ENCODE measurements around the gene GALNT18. TPM values are rescaled to one million over a fixed set of nuclear protein-coding genes. Genes with fewer than 3 reads are reported as not detected.

Gene GALNT18
- total and polyA plus RNA-seq, 2 of the 4 experiments (the other 2 are of a cell fraction) = 9.5 to 11.3 TPM

- Histone ChIP-seq H2BK5ac (ENCODE audit: low read depth, low read length, poor library complexity, severe bottlenecking) (no peak overlapping the region), H3K79me1 (ENCODE audit: low read depth in 1 of 2, low read length in 2 of 2) (no peaks in the 10 kb centered on the region), H3K9me1 (ENCODE audit: insufficient read depth, low read length) (no peaks in the 10 kb centered on the region), H3K36me3 (ENCODE audit: control insufficient read depth, insufficient read depth, low read length) (no peaks in the 10 kb centered on the region), H3K18ac (ENCODE audit: low read depth, low read length) (no peak overlapping the region), H3K56ac (ENCODE audit: extremely low read depth, insufficient read depth, low read length) (no peak overlapping the region), H2BK120ac (ENCODE audit: low read depth, low read length) (no peak overlapping the region), H2AFZ (replicated peaks; ENCODE audit: low read length, poor library complexity) (no peak overlapping the region), H3K27ac (ENCODE audit: insufficient read depth, low read length) (no peak overlapping the region), H3K4me3 (ENCODE audit: insufficient read depth, low read depth, low read length) (no peak overlapping the region), H3K4ac (ENCODE audit: low read depth, low read length) (no peak overlapping the region), H4K8ac (ENCODE audit: low read depth in 2 of 2, low read length in 2 of 2) (no peak overlapping the region), H4K91ac (ENCODE audit: insufficient read depth, low read depth, low read length) (no peak overlapping the region), H2BK15ac (ENCODE audit: low read depth, low read length) (no peak overlapping the region), H3K9me3 (ENCODE audit: control insufficient read depth, insufficient read depth, low read length) (no peaks in the 10 kb centered on the region), H2AK5ac (ENCODE audit: low read depth, low read length) (no peak overlapping the region), H3K4me2 (ENCODE audit: low read depth, low read length) (no peak overlapping the region), H2BK20ac (ENCODE audit: low read depth, low read length) (no peak overlapping the region), H3K23ac (ENCODE audit: low read depth, low read length) (no peak overlapping the region), H3K9ac (ENCODE audit: low read depth, low read length) (no peak overlapping the region), H3K4me1 (ENCODE audit: control insufficient read depth, insufficient read depth, low read length) (peaks cover 8% of the 10 kb centered on the region), H4K5ac (ENCODE audit: low read depth, low read length) (no peak overlapping the region), H3K27me3 (ENCODE audit: control insufficient read depth, insufficient read depth, low read length) (peaks cover 6% of the 10 kb centered on the region), H2AK9ac (replicated peaks; ENCODE audit: low read depth, low read length, poor library complexity) (no peak overlapping the region), H4K20me1 (ENCODE audit: insufficient read depth, low read length) (no peaks in the 10 kb centered on the region), H3K14ac (replicated peaks; ENCODE audit: low read depth, low read length) (no peak overlapping the region)
- no TSS peak for BruUV-seq (replicated peaks)
- POLR2A ChIA-PET (ENCODE audit: unreplicated experiment) = no interaction called here
- dilution Hi-C loops (cut with HindIII; ENCODE audit: low sequenced_read_pairs, unreplicated experiment) (no loop called here), in situ Hi-C loops (cut with MboI; ENCODE audit: low sequenced_read_pairs) (no loop called here), intact Hi-C loops (cut with micrococcal nuclease) (no loop called here)
- DNase-seq = no peak
- ATAC-seq (ENCODE audit: low read depth) = no peak
- CTCF ChIA-PET = no interaction called here
- 80% methylated on average over 1 of the region's 4 CpGs; no CpG with 5 or more reads in 1 of the 2 experiments for WGBS, 2 experiments (ENCODE audit: extremely low coverage in 2 of 2, insufficient read length in 1 of 2)
- no peak for TF ChIP-seq RCOR1 (IDR thresholded peaks at IDR 0.05; ENCODE audit: insufficient replicate concordance, low read length)
- no peak for TF ChIP-seq RAD21 (IDR thresholded peaks at IDR 0.05; ENCODE audit: low read length)
- TF ChIP-seq, protein P1, sequence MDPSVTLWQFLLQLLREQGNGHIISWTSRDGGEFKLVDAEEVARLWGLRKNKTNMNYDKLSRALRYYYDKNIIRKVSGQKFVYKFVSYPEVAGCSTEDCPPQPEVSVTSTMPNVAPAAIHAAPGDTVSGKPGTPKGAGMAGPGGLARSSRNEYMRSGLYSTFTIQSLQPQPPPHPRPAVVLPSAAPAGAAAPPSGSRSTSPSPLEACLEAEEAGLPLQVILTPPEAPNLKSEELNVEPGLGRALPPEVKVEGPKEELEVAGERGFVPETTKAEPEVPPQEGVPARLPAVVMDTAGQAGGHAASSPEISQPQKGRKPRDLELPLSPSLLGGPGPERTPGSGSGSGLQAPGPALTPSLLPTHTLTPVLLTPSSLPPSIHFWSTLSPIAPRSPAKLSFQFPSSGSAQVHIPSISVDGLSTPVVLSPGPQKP (IDR thresholded peaks at IDR 0.05; ENCODE audit: borderline replicate concordance, low read depth, low read length) = no peak
These were observed 154.5 kb downstream of the GALNT18 start for GRCh38 chr11:11467312-11467711.

All from IMR-90 (cell line).